Activated T-helper 1 cell treated with anti-CD3 and anti-CD28 coated beads, Interleukin-12 subunit alpha, Interleukin-12 subunit beta, Interleukin-2, Interleukin-4 antibody, amounts not matched to agents 30 ng/mL and 10 ng/mL and 1 ng/mL, durations not matched to agents 14 hours and 24 hours and 36 hours (primary cell): ENCODE measurements around the gene ZIC2. TPM values are rescaled to one million over a fixed set of nuclear protein-coding genes. Genes with fewer than 3 reads are reported as not detected.

ENCODE experiments used
- DNase-seq: peaks from one replicate; pipeline ENCODE4 v3.0.0; 2021; ENCODE audit warnings: low spot score
- H3K27ac Mint-ChIP-seq: one replicate; pipeline ENCODE4 v1.8.0; 2021; ENCODE audit warnings: mild to moderate bottlenecking, mixed read lengths
- H3K27me3 Mint-ChIP-seq: one replicate; pipeline ENCODE4 v1.8.0; 2022; ENCODE audit warnings: mild to moderate bottlenecking, moderate library complexity, mixed read lengths; ENCODE audit not compliant: insufficient read depth
- H3K36me3 Mint-ChIP-seq: one replicate; pipeline ENCODE4 v1.8.0; 2021; ENCODE audit warnings: low read depth, mixed read lengths
- H3K4me1 Mint-ChIP-seq: one replicate; pipeline ENCODE4 v1.8.0; 2021; ENCODE audit warnings: low read depth, mixed read lengths
- H3K4me3 Mint-ChIP-seq: one replicate; pipeline ENCODE4 v1.8.0; 2021; ENCODE audit warnings: mild to moderate bottlenecking, moderate library complexity, mixed read lengths
- H3K9me3 Mint-ChIP-seq: one replicate; pipeline ENCODE4 v1.8.0; 2021; ENCODE audit warnings: mixed read lengths
- intact Hi-C: fragments of 100-400 bp; cut with micrococcal nuclease; formaldehyde crosslinking; loops from one replicate; pipeline ENCODE4 v1.15.1; 2024
- total RNA-seq: library from RNA; stranded (reverse); gene quantifications from 2 replicates; pipeline ENCODE4 v1.2.3, GENCODE V29; 2022

Gene ZIC2
- total RNA-seq, 1 donor from 2014 or later, result 0.08 TPM

DNA sequence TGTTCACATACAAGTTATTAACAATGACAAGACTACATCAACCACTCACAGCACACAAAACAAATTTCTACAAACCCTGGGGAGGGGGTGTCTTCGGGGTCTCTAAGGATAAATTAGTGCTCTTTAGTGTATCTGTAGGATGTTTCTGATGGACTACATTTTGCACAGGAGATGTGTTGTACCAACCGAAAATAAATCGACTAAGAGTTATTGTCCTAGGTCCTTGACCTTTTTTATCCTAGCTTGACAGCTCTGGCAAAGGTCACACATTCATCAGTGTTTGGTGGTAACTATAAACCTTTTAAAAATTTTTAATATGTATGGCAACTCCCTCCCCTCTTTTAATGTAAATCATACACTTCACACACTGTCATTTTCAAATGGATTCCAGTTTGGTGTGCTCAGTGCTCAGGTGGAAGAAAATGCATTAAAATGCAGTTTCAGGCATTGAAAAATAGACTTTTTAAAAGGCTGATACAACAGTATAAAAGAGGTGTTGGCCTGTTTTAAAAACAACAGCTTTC is 17.7 kb upstream of the ZIC2 start:
- peaks cover 3% of the 10 kb centered on the region for H3K36me3 Mint-ChIP-seq
- intact Hi-C loops, result no loop called here
- H3K27me3 Mint-ChIP-seq, result peaks cover 69% of the 10 kb centered on the region

DNA sequence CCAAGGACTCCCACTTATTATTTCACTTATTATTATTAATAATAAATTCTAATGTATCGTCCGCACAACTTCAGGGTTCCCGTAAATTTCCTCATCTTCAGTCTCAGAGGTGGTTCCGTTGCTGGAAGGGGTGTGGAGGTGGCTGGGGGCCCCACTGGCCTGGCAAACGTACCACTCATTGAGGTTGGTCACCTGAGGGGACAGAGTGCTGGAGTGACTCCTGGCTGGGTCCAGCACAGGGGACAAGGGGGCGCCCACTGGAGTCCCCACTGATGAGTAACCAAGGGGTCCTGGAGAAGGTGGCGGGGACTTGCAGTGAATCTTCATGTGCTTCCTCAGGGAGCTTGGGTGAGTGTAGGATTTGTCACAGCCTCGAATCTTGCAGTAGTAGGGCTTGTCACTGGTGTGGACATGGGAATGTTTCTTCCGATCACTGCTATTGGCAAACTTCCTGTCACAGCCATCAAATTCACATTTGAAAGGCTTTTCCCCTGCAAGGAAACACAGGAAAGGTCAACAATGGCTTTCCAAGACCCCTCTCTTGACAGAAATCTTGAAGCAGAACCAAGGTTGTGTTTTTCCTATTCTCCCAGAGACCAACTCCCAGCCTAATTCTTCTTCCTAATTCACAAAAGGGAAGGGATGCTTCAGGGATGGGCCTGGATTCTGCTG is 16.1 kb upstream of the ZIC2 start:
- peaks cover 67% of the 10 kb centered on the region for H3K27me3 Mint-ChIP-seq
- H3K27ac Mint-ChIP-seq, result no peak overlapping the region
- H3K4me1 Mint-ChIP-seq, result peaks cover 11% of the 10 kb centered on the region
- intact Hi-C loops, result no loop called here
- peaks cover 4% of the 10 kb centered on the region for H3K36me3 Mint-ChIP-seq
- H3K4me3 Mint-ChIP-seq, result no peak overlapping the region
- no peak for DNase-seq
- H3K9me3 Mint-ChIP-seq, result no peaks in the 10 kb centered on the region

More for the DNA sequence above, 17.7 kb upstream of the ZIC2 start:
- H3K9me3 Mint-ChIP-seq, result no peaks in the 10 kb centered on the region
- no peak overlapping the region for H3K4me3 Mint-ChIP-seq
- no peak for DNase-seq
- H3K27ac Mint-ChIP-seq, result no peak overlapping the region
- peaks cover 11% of the 10 kb centered on the region for H3K4me1 Mint-ChIP-seq

GRCh38 chr13:99966064-99966805 is 15.3 kb upstream of the ZIC2 start:
- DNase-seq, result no peak
- Mint-ChIP-seq H3K9me3 (no peaks in the 10 kb centered on the region), H3K4me1 (peaks cover 11% of the 10 kb centered on the region), H3K36me3 (peaks cover 4% of the 10 kb centered on the region), H3K27ac (no peak overlapping the region), H3K27me3 (peaks cover 60% of the 10 kb centered on the region), H3K4me3 (no peak overlapping the region)
- intact Hi-C loops, result loop anchor here (2.0 kb wide), 1 partner anchor 65 kb away; no protein-coding TSS in a partner anchor

- Mint-ChIP-seq H3K9me3 (peaks cover 4% of the 10 kb centered on the region), H3K4me3 (peak overlapping the region; percentile 48), H3K27me3 (peaks cover 56% of the 10 kb centered on the region), H3K36me3 (peaks cover 4% of the 10 kb centered on the region), H3K4me1 (peaks cover 16% of the 10 kb centered on the region), H3K27ac (peak overlapping the region; percentile 88)
- intact Hi-C loops, result loop anchor here (2.0 kb wide), 1 partner anchor 67 kb away; no protein-coding TSS in a partner anchor
- DNase-seq, result no peak
Observed at GRCh38 chr13:99967498-99967868, 14.1 kb upstream of the ZIC2 start.

GRCh38 chr13:99967869-99968520 is 13.6 kb upstream of the ZIC2 start:
- no peak for DNase-seq
- intact Hi-C loops, result loop anchor here (2.0 kb wide), 1 partner anchor 67 kb away; no protein-coding TSS in a partner anchor
- H3K4me3 Mint-ChIP-seq, result peak overlapping the region; percentile 24
- H3K27me3 Mint-ChIP-seq, result peaks cover 57% of the 10 kb centered on the region
- H3K9me3 Mint-ChIP-seq, result peaks cover 6% of the 10 kb centered on the region
- peaks cover 17% of the 10 kb centered on the region for H3K4me1 Mint-ChIP-seq
- H3K36me3 Mint-ChIP-seq, result peaks cover 4% of the 10 kb centered on the region
- peak overlapping the region; percentile 88 for H3K27ac Mint-ChIP-seq

DNA sequence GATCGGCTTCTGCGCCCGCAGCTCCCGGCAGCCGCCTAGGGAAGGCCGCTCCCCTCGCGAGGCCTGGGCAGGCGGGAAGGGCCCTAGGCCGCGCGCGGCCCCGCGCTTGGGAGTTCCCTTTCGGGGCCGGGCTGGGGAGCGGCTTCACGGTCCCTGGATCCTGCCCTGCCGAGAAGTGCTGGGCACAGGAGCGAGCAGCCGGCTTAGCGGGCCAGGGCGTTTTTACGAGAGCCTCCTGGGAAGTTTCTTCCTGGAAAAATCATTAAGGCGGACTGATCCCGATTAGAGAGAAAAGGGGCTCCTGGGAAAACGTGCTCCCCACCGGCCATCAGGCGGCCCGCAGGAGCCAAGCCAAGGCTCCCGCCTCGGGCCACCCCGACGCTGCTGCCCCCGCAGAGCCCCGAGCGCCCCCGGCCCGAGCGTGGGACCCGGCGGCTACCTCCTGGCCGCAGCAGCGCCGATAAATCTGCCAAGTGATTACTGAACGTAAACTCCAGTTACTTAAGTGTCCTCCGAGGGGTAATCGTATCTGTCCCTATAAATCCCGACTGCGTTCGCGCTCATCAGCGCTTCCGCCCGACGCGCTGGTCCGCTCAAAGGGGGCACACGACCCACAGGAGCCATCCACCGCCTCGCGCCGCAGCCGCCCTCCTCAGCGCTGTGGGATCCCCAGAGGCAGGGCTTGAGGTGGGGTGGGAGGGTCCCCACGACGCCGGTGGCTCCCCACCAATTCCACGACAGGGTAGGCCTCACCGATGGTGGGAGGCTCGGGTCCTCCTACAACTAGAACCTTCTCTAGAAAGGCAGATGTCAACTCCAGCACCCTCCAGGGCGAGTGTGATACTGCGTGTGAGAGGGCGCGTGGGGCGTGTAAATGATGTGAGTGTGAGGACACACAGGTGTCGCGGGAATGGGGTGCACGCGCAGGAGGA is 12.8 kb upstream of the ZIC2 start:
- peaks cover 13% of the 10 kb centered on the region for H3K9me3 Mint-ChIP-seq
- no peak for DNase-seq
- peak overlapping the region; percentile 73 for H3K4me3 Mint-ChIP-seq
- peak overlapping the region; percentile 90 for H3K27ac Mint-ChIP-seq
- peaks cover 62% of the 10 kb centered on the region for H3K27me3 Mint-ChIP-seq
- peaks cover 4% of the 10 kb centered on the region for H3K36me3 Mint-ChIP-seq
- intact Hi-C loops, result no loop called here
- peaks cover 17% of the 10 kb centered on the region for H3K4me1 Mint-ChIP-seq

- peaks cover 13% of the 10 kb centered on the region for H3K9me3 Mint-ChIP-seq
- no peak for DNase-seq
- peaks cover 4% of the 10 kb centered on the region for H3K36me3 Mint-ChIP-seq
- H3K27me3 Mint-ChIP-seq, result peaks cover 62% of the 10 kb centered on the region
- H3K27ac Mint-ChIP-seq, result peak overlapping the region; percentile 90
- intact Hi-C loops, result no loop called here
- H3K4me3 Mint-ChIP-seq, result peak overlapping the region; percentile 73
- peaks cover 17% of the 10 kb centered on the region for H3K4me1 Mint-ChIP-seq
Observed at GRCh38 chr13:99969453-99969918, 12.1 kb upstream of the ZIC2 start.

GRCh38 chr13:99969919-99970650 is 11.5 kb upstream of the ZIC2 start:
- Mint-ChIP-seq H3K9me3 (peaks cover 13% of the 10 kb centered on the region), H3K27me3 (peaks cover 65% of the 10 kb centered on the region), H3K27ac (peak overlapping the region; percentile 87), H3K36me3 (peaks cover 4% of the 10 kb centered on the region), H3K4me3 (peak overlapping the region; percentile 54), H3K4me1 (peaks cover 17% of the 10 kb centered on the region)
- intact Hi-C loops, result loop anchor here (1.0 kb wide), 1 partner anchor 9 kb away; no protein-coding TSS in a partner anchor
- DNase-seq, result no peak

GRCh38 chr13:99970651-99971575 is 10.7 kb upstream of the ZIC2 start:
- H3K4me3 Mint-ChIP-seq, result no peak overlapping the region
- H3K9me3 Mint-ChIP-seq, result peaks cover 15% of the 10 kb centered on the region
- H3K4me1 Mint-ChIP-seq, result peaks cover 17% of the 10 kb centered on the region
- no peak for DNase-seq
- intact Hi-C loops, result loop anchor here (1.0 kb wide), 1 partner anchor 10 kb away; no protein-coding TSS in a partner anchor
- peaks cover 4% of the 10 kb centered on the region for H3K36me3 Mint-ChIP-seq
- H3K27ac Mint-ChIP-seq, result peak overlapping the region; percentile 65
- H3K27me3 Mint-ChIP-seq, result peaks cover 67% of the 10 kb centered on the region

DNA sequence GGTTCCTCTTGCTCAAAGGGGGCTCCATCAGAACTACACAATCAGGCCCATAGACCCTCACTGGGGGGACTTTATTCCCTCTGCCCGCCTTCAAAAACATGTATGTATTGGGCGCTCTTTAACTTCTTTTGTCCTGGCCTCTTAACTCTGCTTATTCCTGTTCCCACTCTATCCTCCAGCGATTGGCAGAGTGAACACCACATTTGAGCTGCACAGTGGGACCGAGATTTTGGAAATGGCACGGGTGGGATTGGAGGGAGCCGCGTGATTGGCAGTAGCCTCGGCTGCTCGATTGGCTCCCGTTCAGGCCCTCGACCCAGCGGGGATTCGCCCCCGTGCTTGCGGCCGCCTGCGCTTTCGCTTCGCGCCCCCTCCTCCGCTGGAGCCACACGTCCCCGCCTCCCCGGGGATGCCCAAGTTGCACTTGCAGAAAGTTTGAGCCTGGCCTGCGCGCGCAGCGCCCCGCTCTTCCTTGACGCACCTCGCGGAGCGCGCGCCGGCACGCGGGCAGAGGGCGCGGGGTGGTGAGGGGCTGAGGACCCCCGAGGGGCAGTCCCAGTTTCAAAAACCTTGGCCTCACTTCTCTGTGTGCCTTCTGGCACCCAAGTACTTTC is 9.9 kb upstream of the ZIC2 start, which contains the start of gene ZIC5:
Gene ZIC5, minus strand, starts transcription at position 192 of the 614 bp plus-strand sequence. Its CDS starts 164 bp downstream, at position 28.
- Mint-ChIP-seq H3K4me3 (peak within 1 kb of the TSS; percentile 19), H3K27ac (peak within 1 kb of the TSS; percentile 65), H3K4me1 (peaks cover 17% of the 10 kb centered on the region), H3K9me3 (peaks cover 17% of the 10 kb centered on the region), H3K27me3 (peaks cover 67% of the 10 kb centered on the region), H3K36me3 (peaks cover 4% of the 10 kb centered on the region)
- intact Hi-C loops, result no loop called here
- no peak for DNase-seq
